HS-27A (cell line): ENCODE results near the gene EVA1A.

ENCODE experiments used
- DNase-seq: peaks from one replicate; pipeline ENCODE4 v3.0.0-alpha.2; 2012; ENCODE audit warnings: low read depth, missing footprints

The EVA1A gene

GRCh38 chr2:75563591-75563990, 2.9 kb upstream of the EVA1A start:
- DNase-seq, result no peak

DNA sequence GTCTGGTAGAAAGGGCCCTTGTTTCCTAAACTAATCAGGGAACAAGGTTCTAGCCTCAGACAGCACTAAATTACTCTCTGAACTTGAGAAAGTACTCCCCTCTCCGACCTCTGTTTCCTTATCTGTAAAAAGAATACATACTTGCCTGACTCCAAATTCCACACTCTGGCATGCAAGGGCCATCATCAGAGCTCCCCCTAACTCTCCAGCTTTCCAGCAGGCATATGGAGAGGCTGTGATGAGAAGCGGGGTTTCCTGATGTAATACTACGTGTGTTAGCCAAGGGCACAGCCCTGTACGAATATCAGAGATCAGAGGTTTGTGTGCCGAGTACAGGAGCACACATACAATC, 1.8 kb upstream of the EVA1A start:
- no peak for DNase-seq

DNA sequence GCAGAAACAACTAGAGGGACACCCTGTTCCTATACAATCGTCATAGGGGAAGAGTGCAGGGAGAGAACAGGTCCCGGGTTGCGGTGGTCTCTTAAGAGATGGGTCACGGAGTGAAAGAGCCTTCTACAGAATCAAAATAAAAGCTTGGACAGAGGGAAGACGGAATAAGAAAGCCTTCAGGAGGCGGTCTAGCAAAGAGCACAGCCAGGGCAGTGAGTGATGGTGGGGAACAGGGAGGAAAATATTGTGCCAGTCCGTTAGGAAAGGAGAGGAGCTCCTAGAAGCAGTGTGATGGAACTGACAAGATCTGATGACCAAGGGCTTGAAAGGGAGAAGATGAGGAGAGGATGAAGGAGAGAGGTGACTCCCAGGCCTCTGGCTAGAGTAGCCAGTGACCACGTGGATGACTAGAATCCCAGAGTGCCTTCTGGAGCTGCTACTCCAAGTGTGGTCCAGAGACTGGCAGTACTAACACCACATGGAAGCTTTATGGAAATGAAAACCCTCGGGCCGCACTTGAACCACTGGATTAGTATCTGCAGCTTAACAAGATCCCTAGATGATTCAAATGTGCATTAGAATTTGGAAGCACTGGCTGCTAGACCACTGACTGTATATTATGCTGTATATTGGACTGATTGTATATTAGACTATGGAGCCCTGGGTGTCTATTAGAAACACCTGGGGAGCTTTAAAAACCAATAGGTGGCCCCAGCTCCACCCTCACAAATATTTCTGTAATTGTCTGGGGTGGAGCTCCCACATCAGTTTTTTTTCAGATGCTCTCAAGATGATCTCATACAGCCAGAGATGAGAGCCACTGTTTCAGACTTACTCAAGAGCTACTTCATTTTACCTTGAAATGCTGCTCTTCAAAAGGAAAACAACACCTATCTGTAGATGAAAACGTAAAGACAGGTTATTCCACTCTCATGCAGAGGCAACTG, 1.1 kb upstream of the EVA1A start:
- DNase-seq, result no peak

- DNase-seq, result no peak
These were observed 544 bp downstream of the EVA1A start for GRCh38 chr2:75560022-75560767.

GRCh38 chr2:75559680-75560021, 1.1 kb downstream of the EVA1A start:
- no peak for DNase-seq

DNA sequence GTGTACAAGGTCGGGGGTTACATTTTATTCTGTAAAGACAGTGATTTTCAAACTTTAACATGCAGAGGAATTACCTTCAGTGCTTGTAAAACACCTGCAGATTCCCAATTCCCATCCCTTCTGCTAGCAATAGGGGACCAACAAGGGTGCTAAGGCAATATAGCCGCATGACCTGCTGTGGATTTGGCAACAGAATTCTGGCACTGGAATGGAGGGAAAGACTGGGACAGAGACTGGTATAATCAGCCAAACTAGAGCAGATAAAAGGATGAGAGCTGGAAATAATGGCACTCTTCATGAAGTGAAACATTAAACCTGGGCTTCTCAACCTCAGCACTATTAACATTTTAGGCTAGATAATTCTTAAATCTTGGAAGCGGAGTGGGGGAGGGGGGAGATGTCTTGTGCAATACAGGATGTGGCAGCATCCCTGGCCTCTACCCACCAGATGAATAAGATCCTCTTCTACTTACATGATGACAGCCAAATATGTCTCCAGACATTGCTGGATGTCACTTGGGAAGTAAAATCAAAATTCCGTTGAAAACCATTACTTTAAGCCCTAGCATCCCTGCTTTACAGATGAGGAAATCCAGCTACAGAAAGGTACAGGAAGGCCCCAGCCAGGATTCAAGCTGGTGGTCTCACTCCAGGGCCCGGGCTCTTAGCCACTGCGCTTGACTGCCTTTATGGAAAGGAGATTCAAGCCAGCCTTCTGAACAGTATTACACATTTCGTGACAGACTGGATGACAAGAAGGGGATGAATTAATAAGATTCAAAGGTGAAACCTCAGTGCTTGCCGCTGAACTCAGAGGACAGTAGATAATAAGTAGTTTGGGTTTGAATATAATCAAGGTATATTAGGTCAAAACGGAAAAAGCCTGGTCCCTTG, 1.7 kb downstream of the EVA1A start:
- no peak for DNase-seq

DNA sequence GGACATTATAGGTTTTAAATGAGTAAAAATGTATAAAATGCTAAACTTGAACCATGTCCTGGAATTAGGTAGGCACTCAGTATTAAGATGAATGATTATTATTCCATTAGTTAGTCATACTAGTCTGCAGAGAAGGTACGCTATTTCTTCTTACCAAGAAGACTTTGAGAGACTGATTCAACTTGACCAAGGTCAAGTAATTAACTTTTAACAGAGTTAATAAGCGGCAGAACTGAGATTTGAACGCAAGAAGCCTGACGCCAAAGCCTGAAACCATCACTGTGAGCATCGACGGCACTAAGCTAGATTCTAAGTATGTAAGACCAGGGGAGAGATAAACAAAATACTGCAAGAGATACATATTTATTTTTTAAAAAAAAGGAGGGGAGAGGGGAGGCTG, 2.6 kb downstream of the EVA1A start:
- DNase-seq, result no peak

GRCh38 chr2:75557474-75558133, 3.1 kb downstream of the EVA1A start:
- no peak for DNase-seq

GRCh38 chr2:75556679-75557366, 3.9 kb downstream of the EVA1A start:
- DNase-seq, result no peak

DNA sequence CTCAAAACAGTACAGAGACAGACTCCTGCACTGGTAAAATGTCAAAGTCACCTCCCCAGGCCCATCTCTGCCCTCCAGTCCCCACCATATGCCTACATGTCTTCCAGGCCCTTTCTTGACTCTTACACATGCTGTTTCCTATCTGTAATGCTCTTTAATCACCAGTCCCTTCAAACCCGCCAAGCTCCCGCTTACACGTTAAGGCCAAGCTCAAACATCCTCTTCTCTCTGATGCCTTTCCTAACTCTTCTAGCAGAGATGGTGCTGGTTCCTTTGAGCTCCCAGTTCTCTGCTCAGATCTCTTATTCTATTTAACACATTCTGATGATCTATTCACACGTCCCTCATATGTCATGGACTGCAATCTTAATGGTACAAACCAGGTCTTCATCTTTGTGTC, 5.0 kb downstream of the EVA1A start:
- DNase-seq, result no peak

DNA sequence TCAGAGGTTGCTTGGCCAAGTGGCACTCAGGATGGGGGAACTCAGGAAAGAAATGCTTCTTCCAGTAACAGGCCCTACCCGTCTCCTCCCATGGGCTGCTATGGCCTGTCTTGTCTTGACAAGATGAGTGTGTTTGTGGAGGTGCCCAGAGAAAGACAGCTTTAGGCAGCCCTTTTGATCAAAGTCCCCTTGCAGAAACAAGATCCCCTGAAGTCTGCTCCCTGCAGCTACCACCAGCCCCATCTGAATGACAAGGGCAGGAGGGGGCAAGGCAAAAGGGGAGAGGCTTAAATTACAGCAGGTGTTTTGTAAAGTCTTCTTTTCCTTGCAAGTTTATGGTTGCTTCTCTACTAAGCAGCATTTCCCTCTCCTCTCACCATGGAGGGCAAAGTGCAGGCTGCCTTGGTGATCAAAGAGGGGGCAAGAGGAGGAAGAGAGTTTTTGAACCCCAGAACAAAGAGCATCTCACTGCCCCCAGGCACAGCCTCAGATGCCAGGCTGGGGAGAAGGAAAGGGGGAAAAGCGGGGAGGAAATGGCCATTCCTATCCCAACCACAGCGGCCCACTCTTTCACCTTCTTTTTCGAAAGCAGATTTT, 6.7 kb downstream of the EVA1A start:
- no peak for DNase-seq

DNA sequence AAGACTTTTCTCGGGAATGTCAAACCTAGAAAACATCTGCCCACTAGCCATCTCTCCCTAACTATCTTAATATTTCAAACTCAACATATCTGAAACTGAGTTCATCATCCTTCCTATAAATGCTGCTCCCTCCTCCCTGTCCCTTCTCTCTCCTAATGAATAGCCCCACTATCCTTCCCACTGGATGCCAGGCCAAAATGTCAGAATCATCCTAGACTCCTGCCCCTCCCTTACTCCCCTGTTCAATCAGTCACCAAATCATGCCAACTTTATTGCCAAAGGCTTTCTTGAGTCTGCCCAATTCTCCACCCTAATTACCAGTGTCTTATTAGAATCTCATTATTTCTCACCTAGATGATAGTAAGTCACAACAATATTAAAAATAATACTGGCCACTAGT, 8.5 kb downstream of the EVA1A start:
- no peak for DNase-seq

DNA sequence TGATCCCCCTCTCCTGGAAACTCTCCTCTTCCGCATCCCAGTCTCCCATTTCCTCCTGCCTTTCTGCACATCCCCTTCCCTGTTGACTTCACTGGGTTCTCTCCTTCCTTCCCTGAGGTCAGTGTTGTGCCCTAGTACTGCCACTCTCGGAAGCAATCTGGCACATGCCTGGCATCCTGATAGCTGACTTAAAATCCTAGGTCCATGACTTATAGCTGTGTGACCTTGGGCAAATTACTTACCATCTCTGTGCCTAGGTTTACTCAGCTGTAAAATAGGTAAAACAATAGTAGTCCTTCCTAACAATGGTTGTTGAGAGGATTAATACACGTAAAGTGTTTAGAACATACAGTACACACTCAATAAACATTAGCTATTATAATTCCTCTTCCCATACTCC, 9.3 kb downstream of the EVA1A start:
- no peak for DNase-seq

- no peak for DNase-seq
These were observed 11.1 kb downstream of the EVA1A start for GRCh38 chr2:75549401-75550253.

GRCh38 chr2:75548036-75548573, 12.6 kb downstream of the EVA1A start:
- no peak for DNase-seq

GRCh38 chr2:75547345-75548035, 13.2 kb downstream of the EVA1A start:
- DNase-seq, result no peak

GRCh38 chr2:75545922-75546321, 14.8 kb downstream of the EVA1A start:
- no peak for DNase-seq

DNA sequence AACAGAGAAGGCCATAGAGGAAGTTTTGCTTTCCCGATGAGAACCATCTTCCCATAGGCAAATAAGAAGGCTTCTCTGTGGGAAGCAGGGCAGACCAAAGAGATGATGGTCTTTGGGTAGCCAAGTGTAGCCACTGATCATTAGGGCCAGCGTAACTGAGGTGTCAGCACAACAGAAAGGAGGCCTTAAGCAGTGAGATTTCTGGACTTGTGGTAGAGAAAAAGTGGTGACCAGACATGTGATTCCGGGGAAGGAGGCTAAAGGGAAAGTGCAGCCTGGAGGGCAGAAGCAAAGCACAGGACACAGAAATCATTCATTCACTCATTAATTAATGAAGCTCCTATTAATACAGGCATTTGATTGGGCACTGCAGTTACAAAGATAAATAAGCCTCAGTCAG, 15.4 kb downstream of the EVA1A start:
- no peak for DNase-seq

DNA sequence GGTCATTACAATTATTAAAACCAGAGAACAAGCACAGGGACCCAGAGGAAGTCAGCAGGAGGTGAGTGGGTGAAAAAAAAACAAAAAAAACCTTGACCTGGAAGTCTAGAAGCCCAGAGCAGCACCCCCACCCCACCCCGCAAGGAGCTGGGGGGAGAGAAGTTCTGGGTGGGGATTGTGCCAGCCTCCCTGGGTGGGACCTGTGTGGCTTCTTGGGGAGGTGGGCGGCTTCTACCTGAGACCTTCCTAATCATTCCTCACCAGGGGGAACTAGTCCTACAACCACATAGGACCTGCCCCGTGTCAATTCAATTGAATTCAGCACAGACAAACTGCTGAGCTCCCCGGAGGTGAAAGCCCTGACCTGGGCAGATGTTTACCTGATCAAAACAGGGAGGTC, 17.3 kb downstream of the EVA1A start:
- no peak for DNase-seq
